ENCODE data around the gene INAVA. TPM values are rescaled to one million over a fixed set of nuclear protein-coding genes. Genes with fewer than 3 reads are reported as not detected.

The INAVA gene
- polyA plus RNA-seq, 2 of the 4 experiments (the other 2 are of a cell fraction): 40.0 to 43.7 TPM

GRCh38 chr1:200889571-200889970 is 5.1 kb upstream of the INAVA start:
- WGBS (ENCODE audit: missing lambda C conversion rate): 100% methylated on average over 2 of the region's 2 CpGs
- DNase-seq (ENCODE audit: low read depth in 1 of 2, low spot score in 1 of 2) (no peak), FAIRE-seq (no peak), ATAC-seq (no peak)
- peak overlapping the region in 1 of 2 experiments; percentile 100; a peak in 3 of 6 replicates for H3K27ac ChIP-seq
- POLR2A ChIA-PET: no interaction called here
- TF ChIP-seq RARB (CRISPR knock-in tag; IDR thresholded peaks at IDR 0.05): no peak
- no peak for TF ChIP-seq FOXS1 (CRISPR knock-in tag; IDR thresholded peaks at IDR 0.05)
- TF ChIP-seq, protein P1, sequence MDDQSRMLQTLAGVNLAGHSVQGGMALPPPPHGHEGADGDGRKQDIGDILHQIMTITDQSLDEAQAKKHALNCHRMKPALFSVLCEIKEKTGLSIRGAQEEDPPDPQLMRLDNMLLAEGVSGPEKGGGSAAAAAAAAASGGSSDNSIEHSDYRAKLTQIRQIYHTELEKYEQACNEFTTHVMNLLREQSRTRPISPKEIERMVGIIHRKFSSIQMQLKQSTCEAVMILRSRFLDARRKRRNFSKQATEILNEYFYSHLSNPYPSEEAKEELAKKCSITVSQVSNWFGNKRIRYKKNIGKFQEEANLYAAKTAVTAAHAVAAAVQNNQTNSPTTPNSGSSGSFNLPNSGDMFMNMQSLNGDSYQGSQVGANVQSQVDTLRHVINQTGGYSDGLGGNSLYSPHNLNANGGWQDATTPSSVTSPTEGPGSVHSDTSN (IDR thresholded peaks at IDR 0.05): no peak
- TF ChIP-seq ESRRA (IDR thresholded peaks at IDR 0.05; ENCODE audit: borderline replicate concordance, low read length): no peak
- no peak for TF ChIP-seq POLR2AphosphoS2 (conservative IDR thresholded peaks at IDR 0.05; ENCODE audit: low read length)
- TF ChIP-seq HDAC2 (IDR thresholded peaks at IDR 0.05): no peak
- no peak for TF ChIP-seq SREBF2 (IDR thresholded peaks at IDR 0.05)
- TF ChIP-seq MAZ (IDR thresholded peaks at IDR 0.05; ENCODE audit: borderline replicate concordance, low read depth, low read length): no peak
- no peak for TF ChIP-seq POLR2A (IDR thresholded peaks at IDR 0.05; ENCODE audit: low read length)
- TF ChIP-seq JUN (IDR thresholded peaks at IDR 0.05): no peak
- TF ChIP-seq MYC (IDR thresholded peaks at IDR 0.05; ENCODE audit: borderline replicate concordance, low read length): no peak
- no peak for TF ChIP-seq REST (IDR thresholded peaks at IDR 0.05)
- no peak for TF ChIP-seq HEYL (CRISPR knock-in tag; IDR thresholded peaks at IDR 0.05)
- no peak for TF ChIP-seq SMC3 (IDR thresholded peaks at IDR 0.05)
- no peak for TF ChIP-seq NPAS2 (CRISPR knock-in tag; IDR thresholded peaks at IDR 0.05; ENCODE audit: borderline replicate concordance)
- TF ChIP-seq, protein P2, sequence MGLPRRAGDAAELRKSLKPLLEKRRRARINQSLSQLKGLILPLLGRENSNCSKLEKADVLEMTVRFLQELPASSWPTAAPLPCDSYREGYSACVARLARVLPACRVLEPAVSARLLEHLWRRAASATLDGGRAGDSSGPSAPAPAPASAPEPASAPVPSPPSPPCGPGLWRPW (IDR thresholded peaks at IDR 0.05): no peak
- TF ChIP-seq CHD4 (IDR thresholded peaks at IDR 0.05; ENCODE audit: borderline replicate concordance): no peak
- TF ChIP-seq ZSCAN20 (CRISPR knock-in tag; IDR thresholded peaks at IDR 0.05): no peak
- no peak overlapping the region for H3K4me3 ChIP-seq
- H3K4me2 ChIP-seq: no peak overlapping the region
- CTCF ChIA-PET: interaction anchor here (0.8 to 5.8 kb wide), 10 partner anchors 11 to 224 kb away, joined by 3 to 57 read pairs (median 10); no protein-coding TSS in a partner anchor
- H3K4me1 ChIP-seq: peaks cover 36% of the 10 kb centered on the region
- no peaks in the 10 kb centered on the region for H3K9me3 ChIP-seq

DNA sequence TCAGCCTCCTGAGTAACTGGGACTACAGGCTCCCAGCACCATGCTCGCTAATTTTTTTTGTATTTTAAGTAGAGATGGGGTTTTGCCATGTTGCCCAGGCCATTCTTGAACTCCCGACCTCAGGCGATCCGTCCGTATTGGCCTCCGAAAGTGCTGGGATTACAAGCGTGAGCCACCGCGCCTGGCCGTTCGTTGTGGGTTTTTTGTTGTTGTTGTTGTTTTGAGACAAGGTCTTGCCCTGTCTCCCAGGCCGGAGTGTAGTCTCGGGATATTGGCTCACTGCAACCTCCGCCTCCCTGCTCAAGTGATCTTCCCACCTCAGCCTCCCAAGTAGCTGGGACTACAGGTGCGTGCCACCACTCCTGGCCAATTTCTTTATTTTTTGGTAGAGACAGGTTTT is 4.7 kb upstream of the INAVA start:
- WGBS (ENCODE audit: missing lambda C conversion rate): 95% methylated on average over 15 of the region's 15 CpGs
- H3K9me3 ChIP-seq: no peaks in the 10 kb centered on the region
- no peak overlapping the region for H3K4me3 ChIP-seq
- peak overlapping the region; percentile 100 for H3K27ac ChIP-seq
- no peak for ATAC-seq
- H3K4me1 ChIP-seq: peaks cover 40% of the 10 kb centered on the region
- ChIA-PET CTCF (interaction anchor here (0.9 to 5.8 kb wide), 23 partner anchors 10 to 229 kb away, joined by 3 to 57 read pairs (median 8); no protein-coding TSS in a partner anchor), POLR2A (no interaction called here)
- FAIRE-seq: no peak
- no peak for DNase-seq (ENCODE audit: low read depth in 1 of 2, low spot score in 1 of 2)
- H3K4me2 ChIP-seq: peak overlapping the region; percentile 94; the same call in 2 of the 3 replicates
- TF ChIP-seq ZFP36 (IDR thresholded peaks at IDR 0.05; ENCODE audit: borderline replicate concordance, partially characterized antibody) (no peak), RCOR1 (IDR thresholded peaks at IDR 0.05; ENCODE audit: low read depth, low read length) (no peak), NPAS2 (CRISPR knock-in tag; IDR thresholded peaks at IDR 0.05; ENCODE audit: borderline replicate concordance) (no peak), POLR2A (IDR thresholded peaks at IDR 0.05; ENCODE audit: low read length) (no peak), RNF2 (IDR thresholded peaks at IDR 0.05; ENCODE audit: borderline replicate concordance, low read depth) (no peak), RAD21 (conservative IDR thresholded peaks at IDR 0.05 in 1 of 2, IDR thresholded peaks at IDR 0.05 in 1 of 2) (no peak), ZNF302 (CRISPR knock-in tag; IDR thresholded peaks at IDR 0.05) (no peak), EHMT2 (IDR thresholded peaks at IDR 0.05; ENCODE audit: low read depth) (no peak), CEBPB (IDR thresholded peaks at IDR 0.05) (no peak), POLR2AphosphoS2 (conservative IDR thresholded peaks at IDR 0.05; ENCODE audit: low read length) (no peak), REST (IDR thresholded peaks at IDR 0.05) (no peak)
- TF ChIP-seq, protein P3, sequence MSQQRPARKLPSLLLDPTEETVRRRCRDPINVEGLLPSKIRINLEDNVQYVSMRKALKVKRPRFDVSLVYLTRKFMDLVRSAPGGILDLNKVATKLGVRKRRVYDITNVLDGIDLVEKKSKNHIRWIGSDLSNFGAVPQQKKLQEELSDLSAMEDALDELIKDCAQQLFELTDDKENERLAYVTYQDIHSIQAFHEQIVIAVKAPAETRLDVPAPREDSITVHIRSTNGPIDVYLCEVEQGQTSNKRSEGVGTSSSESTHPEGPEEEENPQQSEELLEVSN (IDR thresholded peaks at IDR 0.05; ENCODE audit: borderline replicate concordance, low read depth): no peak
- TF ChIP-seq, protein P4, sequence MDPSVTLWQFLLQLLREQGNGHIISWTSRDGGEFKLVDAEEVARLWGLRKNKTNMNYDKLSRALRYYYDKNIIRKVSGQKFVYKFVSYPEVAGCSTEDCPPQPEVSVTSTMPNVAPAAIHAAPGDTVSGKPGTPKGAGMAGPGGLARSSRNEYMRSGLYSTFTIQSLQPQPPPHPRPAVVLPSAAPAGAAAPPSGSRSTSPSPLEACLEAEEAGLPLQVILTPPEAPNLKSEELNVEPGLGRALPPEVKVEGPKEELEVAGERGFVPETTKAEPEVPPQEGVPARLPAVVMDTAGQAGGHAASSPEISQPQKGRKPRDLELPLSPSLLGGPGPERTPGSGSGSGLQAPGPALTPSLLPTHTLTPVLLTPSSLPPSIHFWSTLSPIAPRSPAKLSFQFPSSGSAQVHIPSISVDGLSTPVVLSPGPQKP (IDR thresholded peaks at IDR 0.05; ENCODE audit: low read depth, low read length): no peak
